GM21528 (cell line): Measurements from ENCODE around the gene PACSIN1.

Source experiments
- ATAC-seq: cut with Tn5 transposase; IDR thresholded peaks from one replicate; pipeline ENCODE4 v1.9.1; 2021; ENCODE audit warnings: mild to moderate bottlenecking, moderate library complexity; ENCODE audit not compliant: unreplicated experiment, low FRiP score

Gene PACSIN1, protein sequence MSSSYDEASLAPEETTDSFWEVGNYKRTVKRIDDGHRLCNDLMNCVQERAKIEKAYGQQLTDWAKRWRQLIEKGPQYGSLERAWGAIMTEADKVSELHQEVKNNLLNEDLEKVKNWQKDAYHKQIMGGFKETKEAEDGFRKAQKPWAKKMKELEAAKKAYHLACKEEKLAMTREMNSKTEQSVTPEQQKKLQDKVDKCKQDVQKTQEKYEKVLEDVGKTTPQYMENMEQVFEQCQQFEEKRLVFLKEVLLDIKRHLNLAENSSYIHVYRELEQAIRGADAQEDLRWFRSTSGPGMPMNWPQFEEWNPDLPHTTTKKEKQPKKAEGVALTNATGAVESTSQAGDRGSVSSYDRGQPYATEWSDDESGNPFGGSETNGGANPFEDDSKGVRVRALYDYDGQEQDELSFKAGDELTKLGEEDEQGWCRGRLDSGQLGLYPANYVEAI

DNA sequence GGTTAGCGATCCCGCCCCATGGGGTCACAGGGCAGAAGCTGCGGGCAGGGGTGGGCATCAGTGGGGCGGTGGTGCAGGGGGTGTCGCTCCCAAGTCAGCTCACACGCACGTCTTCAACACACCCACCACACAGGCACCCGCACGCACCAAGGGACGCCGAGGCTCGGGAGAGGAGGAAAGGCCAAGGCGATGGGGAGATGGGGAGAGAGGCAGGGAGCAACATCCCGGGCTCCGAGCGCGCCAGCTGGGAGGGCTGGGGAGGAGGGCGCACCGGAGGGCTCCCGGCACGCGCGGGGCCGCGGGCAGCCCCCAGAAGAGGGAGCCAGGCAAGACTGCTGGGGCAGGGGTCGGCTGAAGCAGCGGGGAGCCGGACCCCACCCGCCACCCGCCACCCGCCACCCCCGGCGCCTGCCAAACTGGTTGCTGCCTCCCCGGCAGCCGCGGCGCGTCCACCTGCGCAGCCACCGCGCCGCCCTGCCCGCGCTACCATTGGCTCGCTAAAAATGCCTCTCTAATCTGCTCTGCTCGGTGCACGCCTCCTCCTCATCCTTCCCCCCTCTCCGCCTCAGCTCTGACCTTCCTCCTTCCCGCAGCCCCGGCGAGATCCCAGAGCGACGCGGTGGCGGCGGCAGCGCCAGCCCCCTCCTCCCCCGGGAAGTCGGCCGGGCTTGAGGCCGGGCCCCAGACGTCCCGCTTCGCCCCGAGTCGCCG is at the start of gene PACSIN1:
TSS of gene PACSIN1 (plus strand) at position 546 of the 711 bp plus-strand sequence. CDS start 60,230 bp downstream, outside the sequence.
- no peak for ATAC-seq

DNA sequence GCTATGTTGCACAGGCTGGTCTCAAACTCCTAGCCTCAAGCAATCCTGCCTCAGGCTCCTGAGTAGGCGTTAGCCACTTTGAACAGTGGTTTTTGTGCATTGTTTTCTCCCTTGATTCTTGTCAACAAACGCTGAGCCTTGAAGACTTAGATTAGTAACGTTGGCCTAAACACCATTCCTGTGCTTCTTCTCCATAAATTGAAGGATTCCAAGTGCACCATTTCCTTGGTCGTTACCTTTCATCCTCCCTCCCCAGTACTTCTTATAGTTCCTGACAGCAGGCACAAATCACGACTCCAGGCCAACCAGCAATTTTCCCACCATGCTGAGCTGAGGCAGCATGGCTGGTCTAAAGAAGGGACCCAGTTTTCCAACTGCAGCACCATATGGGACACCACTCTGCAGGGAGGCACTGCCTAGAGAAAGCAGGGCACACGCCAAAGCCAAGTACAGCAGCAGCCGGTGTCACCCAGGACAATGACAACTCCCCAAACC is 49.0 kb upstream of the PACSIN1 start:
- no peak for ATAC-seq

DNA sequence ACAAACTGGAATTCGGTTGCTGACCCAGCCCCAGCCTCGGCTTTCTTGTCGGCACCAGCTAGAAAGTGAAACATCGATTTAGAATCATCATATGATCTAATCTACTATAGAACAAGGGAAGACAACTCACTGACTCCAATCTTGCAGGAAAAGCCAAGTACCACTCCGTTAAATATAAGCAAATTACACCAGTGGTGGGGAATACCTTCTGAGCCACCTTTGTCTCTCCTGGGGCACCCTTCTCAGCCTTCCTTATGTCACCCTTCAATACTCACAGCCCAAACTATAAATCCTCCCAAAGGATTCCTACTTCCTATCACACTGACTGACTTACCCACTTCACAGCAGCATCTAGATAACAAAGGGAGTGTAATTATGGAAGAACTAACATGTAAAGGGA is 47.5 kb upstream of the PACSIN1 start:
- no peak for ATAC-seq

DNA sequence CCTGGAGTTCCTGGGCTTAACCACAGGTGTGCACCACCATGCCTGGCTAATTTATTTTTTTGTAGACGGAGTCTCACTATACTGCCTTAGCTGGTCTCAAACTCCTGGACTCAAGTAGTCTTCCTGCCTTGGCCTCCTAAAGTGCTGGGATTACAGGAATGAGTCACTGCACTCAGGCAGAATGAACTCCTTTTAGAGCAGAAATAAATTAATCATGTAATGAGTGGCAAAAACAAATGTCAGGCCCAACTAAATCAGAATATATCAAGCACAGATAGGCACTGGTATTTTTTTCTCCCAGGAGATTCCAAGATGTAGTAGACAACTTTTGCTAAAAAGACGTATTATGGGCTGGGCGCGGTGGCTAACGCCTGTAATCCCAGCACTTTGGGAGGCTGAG is 42.6 kb upstream of the PACSIN1 start:
- ATAC-seq = no peak

DNA sequence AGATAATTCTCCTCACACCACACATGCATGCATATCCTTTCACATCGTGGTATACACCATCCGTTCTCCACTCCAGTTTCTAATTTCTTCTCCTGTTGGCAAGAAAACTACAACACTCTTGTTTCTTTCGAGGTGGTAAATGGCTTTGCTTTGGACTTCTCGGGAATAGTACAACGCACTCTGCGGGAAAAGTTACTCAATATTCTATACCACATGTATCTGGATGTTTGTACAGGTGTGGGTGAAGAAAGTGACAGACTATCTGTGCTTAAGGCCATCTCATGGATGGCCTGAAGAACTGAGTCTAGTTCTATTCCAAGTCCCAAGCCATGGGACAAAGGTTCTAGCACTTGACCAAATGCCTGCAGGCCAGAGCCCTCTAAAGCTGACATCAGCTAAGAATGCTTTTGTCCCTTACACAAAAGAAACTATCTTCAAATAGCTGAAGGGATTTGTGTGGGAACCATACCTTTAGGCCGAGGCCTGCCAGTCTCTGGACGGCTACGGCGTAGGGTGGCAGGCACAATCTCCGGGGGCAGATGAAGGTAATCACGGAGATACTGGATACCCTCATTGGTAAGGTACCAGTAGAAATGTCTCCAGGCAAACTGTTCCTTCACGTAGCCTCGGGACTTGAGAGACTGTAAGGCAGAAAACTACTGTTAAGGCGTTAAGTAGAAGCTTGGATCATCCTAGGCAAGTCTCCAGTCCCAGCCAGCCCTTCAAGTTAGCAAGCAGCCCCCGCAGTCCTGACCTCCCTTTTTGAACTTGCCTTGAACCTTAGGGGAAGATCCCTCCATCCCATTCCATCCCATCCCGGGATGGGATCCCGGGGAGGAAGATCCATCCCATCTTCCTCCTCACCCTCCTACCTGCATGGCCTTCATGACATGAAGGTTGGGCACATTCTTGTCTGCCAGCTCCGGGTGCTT is 41.4 kb upstream of the PACSIN1 start:
- no peak for ATAC-seq

DNA sequence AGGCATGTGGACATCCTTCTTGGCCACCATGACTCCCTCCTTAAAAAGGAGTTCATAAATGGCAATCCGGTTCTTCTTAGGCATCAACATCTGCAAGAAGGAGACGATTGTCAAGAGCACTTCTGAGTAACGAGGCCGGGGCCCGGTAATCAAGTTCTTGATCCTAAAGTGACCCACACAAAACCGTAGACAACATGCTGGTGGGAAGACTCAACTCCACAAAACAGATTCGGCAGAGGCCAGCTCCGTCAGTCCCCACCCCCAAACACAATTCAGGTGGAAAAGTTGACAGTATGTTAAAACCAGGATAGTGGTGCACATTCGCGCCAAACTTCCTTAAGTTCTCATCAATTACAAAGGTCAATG is 40.8 kb upstream of the PACSIN1 start:
- no peak for ATAC-seq

DNA sequence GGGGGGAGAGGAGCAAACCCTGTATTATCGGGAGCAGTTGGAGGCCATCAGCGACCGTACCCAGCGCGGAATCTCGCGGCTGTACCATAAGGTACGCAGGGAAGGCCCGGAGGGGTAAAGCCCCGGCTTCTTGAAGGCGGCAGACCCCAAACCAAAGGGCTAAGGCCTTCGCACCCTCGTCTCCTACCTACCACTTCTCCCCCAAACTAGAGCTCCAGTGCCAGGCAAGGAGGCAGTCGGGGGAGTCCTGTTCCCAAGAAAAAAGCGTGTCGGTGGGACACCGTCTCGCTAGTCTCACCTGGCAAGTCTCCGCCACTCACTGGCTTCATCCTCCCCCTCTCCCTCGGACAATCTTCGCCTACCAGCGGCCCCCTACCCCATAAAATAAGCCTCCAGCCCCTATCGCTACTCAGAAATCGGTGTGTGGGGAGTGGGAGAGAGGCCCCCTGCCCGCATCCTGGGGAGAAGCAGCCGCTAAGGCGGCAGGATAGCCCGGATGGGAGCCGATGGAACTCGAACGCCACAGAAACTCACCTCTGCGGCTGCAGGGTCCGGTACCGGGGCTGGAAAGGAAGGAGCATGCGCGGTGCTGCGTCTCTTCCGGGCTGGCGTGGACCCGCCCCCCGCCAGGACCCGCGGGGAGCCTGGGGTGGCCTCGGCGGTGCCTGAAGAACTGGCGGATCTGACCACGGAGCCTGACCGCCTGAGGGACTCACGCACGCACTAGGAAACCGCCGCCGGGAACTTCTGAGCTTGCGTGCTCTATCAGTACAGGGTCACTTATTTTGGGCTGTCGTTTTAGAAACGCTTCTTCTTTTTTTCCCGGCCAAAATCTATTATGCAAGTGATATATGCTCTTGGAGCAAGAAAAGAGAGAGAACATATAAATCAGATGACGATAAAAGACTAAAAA is 40.1 kb upstream of the PACSIN1 start, which contains the start of gene RPS10:
TSS of gene RPS10 (minus strand) at position 572 of the 913 bp plus-strand sequence. CDS start 848 bp downstream, outside the sequence.
- peak; percentile 80 for ATAC-seq

DNA sequence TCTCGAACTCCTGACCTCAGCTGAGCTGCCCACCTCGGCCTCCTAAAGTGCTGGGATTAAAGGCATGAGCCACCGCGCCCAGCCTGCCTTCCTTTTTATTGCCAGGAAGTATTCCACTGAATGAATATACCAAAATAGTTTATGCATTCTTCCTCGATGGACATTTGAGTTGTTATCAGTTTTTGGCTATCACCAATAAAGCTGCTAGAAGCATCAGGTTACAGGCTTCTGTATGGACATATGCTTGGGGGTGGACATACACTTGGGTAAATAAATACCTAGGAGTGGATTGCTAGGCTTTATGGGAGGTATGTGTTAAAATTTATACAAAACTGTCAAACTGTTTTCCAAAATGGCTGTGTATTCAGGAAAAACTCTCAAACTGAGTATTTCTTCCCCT is 30.0 kb upstream of the PACSIN1 start:
- ATAC-seq = no peak

DNA sequence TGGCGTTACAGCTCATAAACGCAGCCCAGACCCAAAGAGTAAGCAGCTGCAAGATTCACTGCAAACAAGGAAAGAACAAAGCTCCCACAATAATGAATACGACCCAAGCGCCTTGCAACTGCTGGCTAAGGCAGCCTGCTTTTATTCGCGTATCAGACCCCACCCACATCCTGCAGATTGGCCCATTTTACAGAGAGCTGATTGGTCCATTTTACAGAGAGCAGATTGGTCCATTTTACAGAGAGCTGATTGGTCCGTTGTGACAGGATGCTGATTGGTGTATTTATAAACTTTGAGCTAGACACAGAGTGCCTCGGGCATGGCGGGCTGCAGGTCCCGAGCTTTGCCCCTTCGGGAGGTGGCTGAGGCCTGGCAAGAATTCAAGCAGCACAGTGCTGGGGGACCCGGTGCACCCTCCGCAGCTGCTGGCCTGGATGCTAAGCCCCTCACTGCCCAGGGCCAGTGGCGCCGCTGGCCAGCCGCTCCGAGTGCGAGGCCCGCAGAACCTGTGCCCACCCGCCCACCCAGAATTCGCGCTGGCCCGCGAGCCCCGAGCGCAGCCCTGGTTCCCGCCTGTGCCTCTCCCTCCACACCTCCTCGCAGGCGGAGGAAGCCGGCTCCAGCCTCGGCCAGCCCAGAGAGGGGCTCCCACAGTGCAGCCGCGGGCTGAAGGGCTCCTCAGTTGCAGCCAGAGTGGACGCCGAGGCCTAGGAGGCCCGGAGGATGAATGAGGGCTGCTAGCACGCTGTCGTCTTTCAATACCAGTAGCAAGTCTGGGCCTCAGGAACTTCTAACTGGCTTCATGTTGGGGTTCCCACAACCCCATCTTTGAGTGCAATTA is 28.9 kb upstream of the PACSIN1 start:
- no peak for ATAC-seq

DNA sequence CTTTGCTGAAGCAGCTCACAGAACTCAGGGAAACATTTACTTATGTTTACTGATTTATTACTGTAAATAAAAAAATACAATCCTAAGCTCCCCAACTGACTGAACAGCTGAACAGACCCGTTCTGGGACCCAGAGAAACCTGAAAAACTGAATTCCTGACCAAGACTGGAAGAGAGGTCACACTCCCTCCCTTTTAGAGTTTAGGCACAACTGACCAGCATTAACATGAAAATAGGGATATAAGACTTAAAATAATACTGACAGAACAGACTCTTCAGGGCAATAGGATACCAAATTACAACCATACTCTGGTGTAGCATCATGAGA is 28.3 kb upstream of the PACSIN1 start:
- no peak for ATAC-seq

DNA sequence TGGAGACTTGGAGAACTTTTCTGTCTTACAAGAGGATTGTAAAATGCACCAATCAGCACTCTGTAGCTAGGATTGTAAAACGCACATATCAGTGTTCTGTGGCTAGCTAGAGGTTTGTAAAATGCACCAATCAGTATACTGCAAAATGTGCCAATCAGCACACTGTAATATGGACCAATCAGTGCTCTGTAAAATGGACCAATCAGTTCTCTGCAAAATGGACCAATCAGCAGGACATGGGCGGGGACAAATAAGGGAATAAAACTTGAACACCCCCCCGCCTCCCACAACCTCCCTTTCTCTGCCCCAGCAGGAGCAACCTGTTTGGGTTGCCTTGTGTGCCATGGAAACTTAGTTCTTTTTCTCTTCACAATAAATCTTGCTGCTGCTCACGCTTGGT is 27.2 kb upstream of the PACSIN1 start:
- no peak for ATAC-seq

DNA sequence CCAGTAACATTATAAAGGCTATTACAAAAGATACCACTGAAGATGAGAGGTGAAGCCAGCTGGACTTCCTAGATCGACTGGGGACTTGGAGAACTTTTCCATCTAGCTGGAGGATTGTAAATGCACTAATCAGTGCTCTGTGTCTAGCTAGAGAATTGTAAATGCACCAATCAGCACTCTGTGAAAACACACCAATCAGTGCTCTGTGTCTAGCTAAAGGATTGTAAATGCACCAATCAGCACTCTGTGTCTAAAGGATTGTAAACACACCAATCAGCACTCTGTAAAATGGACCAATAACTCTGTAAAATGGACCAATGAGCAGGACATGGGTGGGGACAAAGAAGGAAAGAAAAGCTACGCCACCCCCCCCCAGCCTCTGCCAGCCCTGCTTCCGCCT is 26.4 kb upstream of the PACSIN1 start:
- no peak for ATAC-seq

DNA sequence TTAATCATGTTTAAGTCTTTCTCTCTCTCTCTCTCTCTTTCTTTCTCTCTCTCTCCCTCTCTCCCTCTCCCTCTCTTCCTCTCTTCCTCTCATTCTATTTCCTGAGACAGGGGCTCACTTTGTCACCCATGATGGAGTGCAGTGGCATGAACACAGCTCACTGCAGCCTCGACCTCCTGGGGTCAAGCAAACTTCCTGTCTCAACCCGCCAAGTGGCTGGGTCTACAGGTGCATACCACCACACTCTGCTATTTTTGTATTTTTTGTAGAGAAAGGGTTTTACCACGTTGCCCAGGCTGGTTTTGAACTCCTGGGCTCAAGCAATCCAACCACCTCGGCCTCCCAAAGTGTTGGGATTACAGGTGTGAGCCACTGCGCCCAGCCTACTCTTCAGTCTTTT is 24.4 kb upstream of the PACSIN1 start:
- no peak for ATAC-seq

DNA sequence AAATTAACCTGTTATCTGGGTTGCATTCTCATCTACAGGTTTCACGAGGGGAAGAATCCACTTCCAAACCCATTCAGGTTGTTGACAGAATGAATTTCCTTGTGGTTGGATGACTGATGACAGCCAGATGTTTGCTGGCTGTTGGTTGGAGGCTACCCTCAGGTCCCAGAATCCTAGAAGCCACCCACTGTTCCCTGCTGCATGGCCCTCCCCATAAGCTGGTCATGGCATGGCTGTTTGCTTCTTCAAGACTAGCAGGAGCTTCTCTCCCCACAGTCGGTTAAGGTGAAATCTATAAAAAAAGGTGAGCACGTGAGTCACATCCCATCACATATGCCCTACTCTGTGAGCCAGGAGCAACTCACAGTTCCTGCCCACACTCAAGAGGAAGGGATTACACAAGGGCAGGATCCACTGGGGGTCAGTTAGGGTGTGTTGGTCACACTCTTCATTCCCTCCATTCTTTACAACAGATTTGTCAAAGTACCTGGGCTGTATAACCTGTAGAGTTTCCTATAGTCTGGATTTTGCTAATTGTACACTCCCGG is 20.5 kb upstream of the PACSIN1 start:
- no peak for ATAC-seq

DNA sequence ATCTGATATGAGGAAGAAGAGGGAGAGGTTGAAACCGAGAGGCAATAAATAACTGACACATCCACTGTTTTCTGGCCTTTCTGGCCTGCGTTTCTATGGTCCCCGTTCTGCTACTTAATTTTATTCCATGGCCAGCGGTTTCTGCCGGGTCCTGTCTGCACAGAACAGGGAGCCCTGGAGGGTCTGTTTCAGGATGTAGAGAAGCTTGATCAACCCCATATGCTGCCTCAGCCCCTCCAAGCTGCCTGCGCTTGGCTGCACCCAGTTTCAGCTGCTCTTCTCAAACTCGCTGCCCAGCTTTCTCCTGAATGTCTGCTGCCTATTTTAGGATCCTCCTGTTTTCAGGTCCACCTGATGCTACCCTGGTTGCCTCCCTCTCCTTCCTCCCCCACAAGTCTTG is 18.5 kb upstream of the PACSIN1 start:
- no peak for ATAC-seq

DNA sequence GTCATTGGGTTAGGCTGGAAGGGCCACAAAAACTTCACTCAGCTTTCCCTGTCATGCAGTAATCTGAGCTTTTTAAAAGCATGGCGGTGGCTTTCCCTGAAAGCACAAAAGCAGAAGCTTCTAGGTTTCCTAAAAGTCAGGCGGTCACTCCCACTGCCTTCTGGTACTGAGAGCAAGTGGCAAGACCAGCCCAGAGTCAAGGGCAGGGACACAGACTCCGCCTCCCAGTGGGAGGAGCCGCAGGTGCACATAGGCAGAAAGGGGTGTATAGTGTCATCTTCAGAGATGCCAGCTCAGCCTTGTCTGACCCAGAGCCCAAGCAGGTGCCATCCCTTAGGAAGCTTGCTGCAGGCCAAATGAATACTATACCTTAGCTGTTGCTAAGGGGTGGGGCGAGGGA is 18.0 kb upstream of the PACSIN1 start:
- no peak for ATAC-seq

DNA sequence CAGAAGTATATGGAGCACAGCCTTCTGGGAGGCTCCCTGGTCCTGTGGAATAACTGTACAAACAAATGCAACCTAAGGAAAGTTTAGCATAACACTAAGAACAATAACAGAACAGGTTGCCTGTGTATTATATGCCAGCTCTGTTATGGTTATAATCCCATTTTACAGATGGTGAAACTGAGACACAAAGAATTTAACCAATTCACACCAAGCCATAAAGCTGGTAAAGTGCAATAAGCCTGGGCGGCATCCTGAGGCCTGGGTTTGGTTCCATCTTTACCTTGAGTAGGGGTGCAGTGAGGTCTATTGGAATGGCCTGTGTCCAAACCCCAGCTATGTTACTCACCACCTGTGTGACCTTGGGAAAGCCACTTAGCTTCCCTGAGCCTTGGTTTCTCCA is 14.7 kb upstream of the PACSIN1 start:
- no peak for ATAC-seq

DNA sequence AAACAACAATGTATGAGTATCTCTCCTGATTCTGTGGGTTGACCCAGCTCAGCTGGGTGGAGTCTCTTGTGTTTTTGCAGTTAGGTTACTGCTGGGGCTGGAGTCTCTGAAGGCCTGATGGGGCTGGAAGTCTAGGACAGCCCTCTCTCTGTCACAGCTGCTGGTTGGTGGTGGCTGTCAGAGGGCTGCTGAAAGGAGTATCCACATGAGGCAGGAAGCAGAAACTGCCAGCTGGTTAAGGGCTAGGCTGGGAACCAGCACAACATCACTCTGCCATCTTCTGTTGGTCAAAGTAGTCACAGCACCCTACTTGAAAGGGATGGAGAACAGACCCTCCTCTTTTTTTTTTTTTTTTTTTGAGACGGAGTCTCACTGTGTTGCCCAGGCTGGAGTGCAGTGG is 10.0 kb upstream of the PACSIN1 start:
- ATAC-seq = no peak

DNA sequence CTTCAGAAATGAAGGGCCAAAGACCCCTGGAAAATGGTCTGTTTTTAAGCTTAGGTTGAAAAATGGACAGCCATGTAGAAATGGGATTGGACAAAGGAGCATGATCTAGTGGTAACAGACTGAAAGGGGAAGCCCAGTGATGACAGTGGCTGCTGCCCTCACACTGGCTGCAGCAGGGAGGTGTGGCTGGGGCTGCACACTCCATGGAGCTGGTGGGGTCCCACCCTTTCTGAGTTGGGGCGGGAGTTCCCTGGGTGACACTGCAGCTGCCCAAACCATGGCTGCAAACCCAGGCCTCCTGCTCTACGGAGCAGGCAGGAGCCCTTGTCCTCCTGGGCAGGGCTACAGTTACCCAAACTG is 8.5 kb upstream of the PACSIN1 start:
- ATAC-seq = no peak
